ENCODE data around the gene ITPR1.

Gene ITPR1

DNA sequence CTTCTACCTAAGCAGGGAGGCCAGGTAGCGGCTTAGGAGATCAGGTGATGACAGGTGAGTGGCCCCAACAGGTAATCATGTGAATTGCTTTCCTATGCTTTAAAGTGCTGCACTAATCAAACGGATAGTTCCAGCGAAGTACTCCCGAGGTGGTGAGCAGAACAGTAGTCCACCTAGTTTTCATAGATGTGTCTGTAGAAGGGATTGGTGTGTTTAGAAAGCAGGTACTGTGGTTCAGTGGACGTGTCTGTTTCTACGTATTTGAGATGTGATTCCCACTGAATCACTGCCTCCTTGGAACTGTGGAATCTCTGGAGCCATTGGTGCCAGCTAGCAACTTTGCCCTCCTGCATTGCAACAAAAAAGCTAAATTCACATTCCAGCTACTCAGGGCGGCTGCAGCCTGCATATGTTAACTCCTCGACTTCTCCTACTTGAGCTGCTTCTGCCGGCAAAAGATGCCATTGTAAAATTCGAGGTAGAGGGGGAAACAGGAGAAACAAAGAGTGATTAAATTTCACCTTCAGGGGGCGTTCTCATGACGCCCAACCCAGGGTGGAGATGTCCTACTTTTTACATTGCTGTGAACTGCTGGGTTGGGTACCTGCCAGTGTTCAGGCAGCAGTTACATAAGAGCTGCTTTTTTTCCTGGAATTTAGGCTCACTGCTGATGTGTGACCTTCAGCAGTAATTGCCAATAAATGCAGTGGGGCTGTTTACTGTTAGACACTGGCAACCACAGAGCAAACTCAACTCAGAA is 227.3 kb downstream of the ITPR1 start:
- in situ Hi-C loops (cut with HindIII; ENCODE audit: low pct_ligation_motif_present, low sequenced_read_pairs), result no loop called here
- no peak overlapping the region for H3K4me3 ChIP-seq (ENCODE audit: low read depth, low read length)
- peak overlapping the region; percentile 90 for H3K27ac ChIP-seq
- H3K27me3 ChIP-seq (replicated peaks), result no peaks in the 10 kb centered on the region
- peak; percentile 77 for DNase-seq
- no peaks in the 10 kb centered on the region for H3K36me3 ChIP-seq (replicated peaks)
- TF ChIP-seq CTCF (IDR thresholded peaks at IDR 0.05; ENCODE audit: low read depth, low read length, missing control alignments), result peak; percentile 63

- Histone ChIP-seq H3K27me3 (replicated peaks) (no peaks in the 10 kb centered on the region), H3K4me3 (ENCODE audit: low read depth, low read length) (no peak overlapping the region), H3K36me3 (replicated peaks) (no peaks in the 10 kb centered on the region), H3K27ac (peak overlapping the region; percentile 90)
- DNase-seq, result peak; percentile 92
- TF ChIP-seq CTCF (IDR thresholded peaks at IDR 0.05; ENCODE audit: low read depth, low read length, missing control alignments), result no peak
- in situ Hi-C loops (cut with HindIII; ENCODE audit: low pct_ligation_motif_present, low sequenced_read_pairs), result no loop called here
Measured at GRCh38 chr3:4721511-4721911, 228.4 kb downstream of the ITPR1 start.

DNA sequence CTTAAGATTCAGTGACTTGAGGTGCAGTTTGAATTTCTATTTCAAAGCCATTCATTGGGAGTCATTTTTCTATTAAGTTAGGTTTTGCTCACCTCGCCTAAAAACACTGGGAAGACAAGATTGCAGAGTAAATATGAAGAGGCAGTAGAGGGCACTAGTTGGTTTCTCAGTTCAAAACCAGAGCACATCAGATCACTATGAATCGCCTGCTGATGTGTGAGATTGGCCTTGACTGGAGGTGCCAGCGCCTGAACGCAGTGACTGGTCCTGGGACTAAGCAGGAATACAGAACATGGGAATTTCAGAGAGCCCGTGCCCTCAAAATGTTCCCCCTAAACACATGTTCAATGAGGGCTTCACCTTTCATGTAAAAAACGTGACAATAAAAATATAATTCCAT is 229.0 kb downstream of the ITPR1 start:
- peak; percentile 83 for DNase-seq
- in situ Hi-C loops (cut with HindIII; ENCODE audit: low pct_ligation_motif_present, low sequenced_read_pairs), result no loop called here
- Histone ChIP-seq H3K4me3 (ENCODE audit: low read depth, low read length) (no peak overlapping the region), H3K36me3 (replicated peaks) (no peaks in the 10 kb centered on the region), H3K27ac (peak overlapping the region; percentile 90), H3K27me3 (replicated peaks) (no peaks in the 10 kb centered on the region)
- peak; percentile 50 for TF ChIP-seq CTCF (IDR thresholded peaks at IDR 0.05; ENCODE audit: low read depth, low read length, missing control alignments)

DNA sequence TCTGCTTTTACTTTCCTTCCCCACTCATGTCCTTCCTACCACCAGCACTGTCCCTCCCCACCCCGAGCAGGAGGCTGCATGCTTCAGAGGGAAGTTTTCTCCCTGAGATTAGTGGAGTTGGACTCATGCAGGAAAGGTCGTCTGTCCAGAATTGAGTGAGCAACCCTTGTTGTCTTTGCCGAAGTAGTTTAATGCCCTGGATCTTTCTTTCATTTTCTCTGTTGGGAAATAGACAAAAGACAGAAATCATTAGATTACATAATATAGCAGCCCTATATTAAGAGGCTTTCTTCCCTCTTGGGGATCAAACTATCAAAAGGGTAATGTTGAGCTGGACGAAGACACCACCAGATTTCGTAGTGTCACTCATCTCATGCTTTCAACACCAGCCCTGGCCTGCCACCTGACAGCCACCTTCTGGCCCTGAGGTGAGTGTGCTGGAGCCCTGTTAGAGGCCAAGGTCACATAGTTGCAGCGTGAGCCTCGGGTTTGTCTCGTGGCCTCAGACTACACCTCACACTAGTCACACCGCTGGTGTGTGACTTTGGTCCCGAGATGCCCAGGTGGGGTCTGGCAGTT is 231.0 kb downstream of the ITPR1 start:
- H3K36me3 ChIP-seq (replicated peaks), result no peaks in the 10 kb centered on the region
- in situ Hi-C loops (cut with HindIII; ENCODE audit: low pct_ligation_motif_present, low sequenced_read_pairs), result no loop called here
- DNase-seq, result no peak
- no peak overlapping the region for H3K27ac ChIP-seq
- H3K27me3 ChIP-seq (replicated peaks), result no peaks in the 10 kb centered on the region
- no peak for TF ChIP-seq CTCF (IDR thresholded peaks at IDR 0.05; ENCODE audit: low read depth, low read length, missing control alignments)
- H3K4me3 ChIP-seq (ENCODE audit: low read depth, low read length), result no peak overlapping the region

DNA sequence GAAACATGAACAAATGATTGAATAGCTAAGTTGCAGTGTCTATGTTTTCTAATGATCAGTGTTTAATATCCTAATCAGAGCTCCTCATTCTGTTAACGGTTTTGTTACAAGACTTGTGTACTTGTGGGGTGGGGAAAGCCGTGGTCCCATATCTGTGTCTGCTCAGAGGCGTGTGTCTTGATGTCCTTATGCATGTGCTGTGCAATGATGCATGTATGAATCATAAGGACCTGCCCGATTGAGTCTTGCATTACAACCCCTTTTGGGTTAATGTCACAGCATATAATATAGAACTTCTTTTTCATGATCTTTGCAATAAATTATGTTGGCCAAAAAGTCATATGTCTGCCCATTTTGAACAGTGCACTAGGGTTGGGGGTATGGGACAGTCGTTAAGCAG is 233.4 kb downstream of the ITPR1 start:
- H3K27ac ChIP-seq, result no peak overlapping the region
- DNase-seq, result no peak
- in situ Hi-C loops (cut with HindIII; ENCODE audit: low pct_ligation_motif_present, low sequenced_read_pairs), result no loop called here
- H3K4me3 ChIP-seq (ENCODE audit: low read depth, low read length), result no peak overlapping the region
- H3K36me3 ChIP-seq (replicated peaks), result no peaks in the 10 kb centered on the region
- no peak for TF ChIP-seq CTCF (IDR thresholded peaks at IDR 0.05; ENCODE audit: low read depth, low read length, missing control alignments)
- no peaks in the 10 kb centered on the region for H3K27me3 ChIP-seq (replicated peaks)
